GM21423 (cell line): Measurements from ENCODE around the gene MAST4.

Experiments
- ATAC-seq: cut with Tn5 transposase; IDR thresholded peaks from one replicate; pipeline ENCODE4 v1.9.1; 2021; ENCODE audit warnings: mild to moderate bottlenecking, moderate library complexity; ENCODE audit not compliant: unreplicated experiment

Gene MAST4

DNA sequence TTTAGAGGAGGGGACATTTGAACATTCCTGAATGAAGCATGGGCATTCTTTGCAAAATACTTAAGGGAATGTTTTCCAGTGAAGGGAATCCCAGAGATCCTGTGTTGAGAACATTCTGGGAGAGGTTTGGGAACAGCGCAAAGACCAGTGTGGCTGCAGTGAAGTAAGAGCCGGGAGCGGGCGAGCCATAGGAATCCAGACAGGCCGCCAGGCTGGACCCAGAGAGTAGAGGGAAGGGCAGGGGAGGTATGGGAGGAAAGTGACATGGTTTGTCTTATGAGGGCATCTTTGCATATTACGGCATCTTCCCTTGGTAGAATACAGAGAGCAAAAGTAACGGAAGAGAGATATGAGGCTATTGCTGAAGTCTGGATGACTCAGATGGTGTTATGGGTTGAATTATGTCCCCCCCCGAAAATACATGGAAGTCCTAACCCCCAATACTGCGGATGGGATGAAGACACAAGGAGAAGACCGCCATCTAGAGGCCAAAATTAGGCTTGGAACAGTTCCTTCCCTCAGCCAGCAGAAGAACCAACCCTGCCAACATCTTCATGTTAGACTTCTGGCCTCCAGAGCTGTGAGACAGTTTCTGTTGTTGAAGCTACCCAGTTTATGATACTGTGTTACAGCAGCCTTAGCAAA is 268.2 kb downstream of the MAST4 start:
- ATAC-seq, result no peak

DNA sequence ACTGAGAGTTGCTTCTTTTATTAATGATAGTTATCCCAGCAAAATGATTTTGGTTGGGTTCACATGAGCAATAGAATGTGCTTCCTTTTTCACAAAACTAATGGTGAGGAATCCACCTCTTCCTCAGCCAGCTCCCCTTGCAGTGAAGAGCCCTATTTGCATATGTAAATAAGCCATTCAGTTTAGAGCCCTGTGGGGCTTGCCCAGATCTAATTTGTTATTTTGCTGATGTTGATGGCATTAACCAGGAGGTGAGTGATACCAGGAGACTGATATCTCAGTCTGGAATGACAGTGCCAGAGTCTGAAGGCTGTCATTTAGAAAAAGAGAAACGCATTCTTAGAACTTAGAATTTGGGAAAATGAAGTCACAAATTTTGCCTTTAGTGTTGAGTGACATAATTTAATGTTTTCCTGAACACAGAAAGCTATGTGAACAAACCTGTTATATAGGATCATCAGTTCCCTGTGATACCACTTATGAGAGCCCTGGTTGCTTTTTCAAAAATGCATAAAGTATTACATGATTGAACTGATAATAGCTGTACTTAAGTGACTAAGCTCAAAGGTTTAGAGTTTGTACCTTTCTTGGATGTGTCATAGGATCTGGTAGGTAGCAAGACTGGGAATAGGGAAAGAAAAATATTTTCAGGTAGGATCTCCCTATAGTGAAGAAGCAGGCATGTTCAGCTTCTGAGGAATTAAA is 271.6 kb downstream of the MAST4 start:
- ATAC-seq, result no peak

DNA sequence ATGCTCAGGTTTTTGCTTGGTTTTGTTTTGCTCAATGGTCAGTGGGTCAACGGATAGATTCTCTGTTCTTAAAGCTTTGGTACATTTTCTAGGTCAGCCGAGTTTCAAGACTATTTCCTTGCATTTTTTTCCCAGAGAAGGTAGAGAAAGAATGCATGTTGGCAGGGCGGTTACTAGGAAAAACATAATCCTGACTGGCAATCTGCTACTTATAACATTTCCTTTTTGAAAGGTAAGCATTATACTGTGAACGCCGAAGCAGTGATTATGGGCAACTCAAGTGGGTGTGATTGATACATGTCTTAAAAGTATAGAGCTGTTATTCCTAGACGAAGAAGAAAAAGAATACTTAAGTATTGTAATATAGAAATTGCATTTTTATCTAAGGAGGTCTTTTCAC is 273.2 kb downstream of the MAST4 start:
- no peak for ATAC-seq

DNA sequence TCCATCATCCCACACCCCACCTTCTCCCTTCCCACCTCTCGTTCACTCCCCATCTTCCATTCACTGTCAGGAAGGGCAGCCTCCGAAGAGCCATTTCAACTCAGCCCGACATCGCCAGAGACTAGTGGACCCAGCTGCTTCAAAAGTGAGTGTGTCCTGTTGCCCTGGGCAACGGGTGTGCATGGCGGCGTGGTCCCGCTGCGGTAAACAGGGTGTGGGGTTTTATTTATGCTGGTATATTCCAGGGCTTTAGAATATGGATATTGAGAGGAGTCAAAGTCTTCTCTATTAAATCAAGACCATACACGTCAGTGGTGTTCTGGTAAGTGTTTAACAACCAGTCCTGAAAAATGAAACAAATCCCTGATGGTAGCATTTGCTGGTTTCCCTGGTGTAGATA is 274.5 kb downstream of the MAST4 start:
- no peak for ATAC-seq

DNA sequence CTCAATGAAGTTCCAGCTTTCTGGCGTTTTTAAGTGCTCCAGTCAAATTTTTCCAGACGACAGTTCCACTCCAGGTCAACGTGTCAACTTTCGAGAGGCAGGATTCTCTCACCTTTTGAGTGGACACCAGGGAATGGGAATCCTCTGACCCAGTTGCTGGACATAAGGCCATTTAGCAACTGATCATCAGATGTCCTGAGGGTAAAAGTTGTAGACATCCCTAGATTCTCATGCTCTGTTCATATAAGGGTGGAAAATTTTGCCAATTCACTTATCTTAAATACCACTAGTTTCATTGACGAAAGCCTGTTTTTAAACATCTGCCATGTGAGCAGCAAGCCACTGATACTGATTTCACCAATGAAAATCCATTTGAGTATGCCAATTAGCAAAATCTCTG is 275.5 kb downstream of the MAST4 start:
- ATAC-seq, result no peak

DNA sequence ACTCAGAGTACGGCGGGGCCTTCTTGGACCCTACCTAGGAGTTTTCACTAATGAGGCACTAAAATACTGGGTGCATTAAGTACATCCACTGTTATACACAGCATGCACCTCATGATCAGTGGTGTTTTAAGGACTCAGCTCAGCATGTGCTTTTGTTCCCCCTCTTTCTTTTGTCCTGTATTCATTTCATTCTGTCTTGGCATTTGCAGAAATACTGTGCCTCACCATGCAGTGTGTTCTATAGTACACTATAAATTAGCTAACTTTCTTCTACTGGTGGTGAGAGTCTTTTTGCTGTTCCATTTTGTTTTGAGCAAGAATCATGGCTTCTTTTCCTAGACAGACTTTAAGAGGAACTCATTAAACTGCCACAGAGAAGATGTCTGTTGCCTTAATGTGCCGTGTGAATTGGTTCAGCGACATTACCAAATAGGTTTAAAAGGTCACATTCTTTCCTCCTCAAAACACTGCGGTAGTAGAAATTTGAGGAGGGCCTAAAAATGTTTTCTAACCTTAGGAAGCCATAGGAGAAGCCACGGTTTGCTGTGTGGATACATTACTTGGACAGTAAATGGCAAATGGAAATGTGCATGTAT is 276.6 kb downstream of the MAST4 start:
- no peak for ATAC-seq

- ATAC-seq, result no peak
Measured at GRCh38 chr5:66874004-66874403, 277.8 kb downstream of the MAST4 start.

- no peak for ATAC-seq
Measured at GRCh38 chr5:66875315-66875714, 279.1 kb downstream of the MAST4 start.

GRCh38 chr5:66876266-66876807 is 280.1 kb downstream of the MAST4 start:
- no peak for ATAC-seq

GRCh38 chr5:66877843-66878242 is 281.6 kb downstream of the MAST4 start:
- no peak for ATAC-seq

DNA sequence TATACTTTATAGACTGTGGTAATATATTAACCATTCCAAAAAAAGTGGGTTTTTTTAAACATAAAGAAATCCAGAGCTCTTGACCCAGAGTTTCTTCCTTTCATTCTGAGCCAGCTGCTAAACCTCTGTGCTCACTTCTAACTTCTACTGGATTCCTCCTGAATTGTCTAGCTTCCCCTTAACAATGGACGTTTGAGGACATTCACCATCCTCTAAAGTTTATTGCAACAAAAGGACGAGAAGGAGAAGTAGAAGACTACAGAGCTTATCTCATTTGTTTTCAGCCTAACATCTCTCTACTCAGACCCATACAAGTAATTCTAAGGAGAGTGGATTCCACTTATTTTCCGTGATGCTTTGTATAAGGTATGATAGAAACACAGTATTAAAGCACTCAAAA is 284.2 kb downstream of the MAST4 start:
- no peak for ATAC-seq

GRCh38 chr5:66881480-66882161 is 285.4 kb downstream of the MAST4 start:
- no peak for ATAC-seq

DNA sequence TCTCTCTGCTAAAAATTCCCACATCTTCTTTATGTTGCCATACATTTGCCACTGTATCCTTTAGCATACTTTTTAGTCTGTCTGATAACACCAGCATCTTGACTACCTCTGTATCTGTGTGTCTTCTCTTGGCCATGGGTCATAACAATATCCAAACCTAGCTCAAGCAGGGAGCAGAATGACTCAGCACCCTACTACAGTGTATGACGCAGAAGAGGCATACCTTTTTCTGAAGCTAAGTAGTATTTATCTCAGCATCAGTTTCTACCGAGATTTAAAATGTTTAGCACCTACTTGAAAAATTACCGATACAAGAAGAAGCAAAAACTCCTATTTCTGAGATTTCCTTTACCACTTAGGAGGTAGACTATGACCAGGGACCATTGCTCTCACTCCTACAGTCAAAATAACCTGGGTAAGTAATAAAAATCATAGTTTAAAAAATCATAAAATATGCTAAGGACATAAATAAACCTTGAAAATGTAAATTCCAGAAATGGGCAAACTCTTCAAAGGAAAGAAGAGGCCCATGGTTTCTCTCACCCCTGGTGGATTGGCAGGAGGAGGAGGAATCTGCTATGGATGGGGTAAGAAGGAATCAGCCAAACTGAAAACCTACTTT is 286.5 kb downstream of the MAST4 start:
- ATAC-seq, result no peak

- ATAC-seq, result no peak
Measured at GRCh38 chr5:66884564-66885243, 288.5 kb downstream of the MAST4 start.

DNA sequence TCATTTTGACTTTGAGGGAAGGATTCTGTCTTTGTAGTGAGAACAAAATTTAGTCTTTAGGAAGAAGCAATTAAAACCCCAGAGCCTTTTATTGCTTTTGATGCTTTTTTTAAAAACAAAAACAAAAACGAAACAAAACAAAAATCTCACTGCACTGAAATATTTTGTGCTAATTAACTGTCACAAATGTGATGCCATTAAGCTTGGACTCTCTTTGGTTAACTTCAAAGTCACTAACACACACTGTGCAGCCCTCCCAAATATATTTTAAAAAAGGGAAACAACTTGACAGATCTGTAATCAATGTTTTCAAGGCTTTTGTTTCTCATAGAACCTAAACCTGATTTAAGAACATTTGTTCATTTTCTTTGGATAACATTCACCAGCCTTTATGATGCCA is 290.7 kb downstream of the MAST4 start:
- no peak for ATAC-seq

GRCh38 chr5:66888613-66889012 is 292.4 kb downstream of the MAST4 start:
- no peak for ATAC-seq

- no peak for ATAC-seq
Measured at GRCh38 chr5:66889056-66889455, 292.9 kb downstream of the MAST4 start.

- no peak for ATAC-seq
Measured at GRCh38 chr5:66889524-66889923, 293.3 kb downstream of the MAST4 start.

- no peak for ATAC-seq
Measured at GRCh38 chr5:66891184-66891925, 295.2 kb downstream of the MAST4 start.

DNA sequence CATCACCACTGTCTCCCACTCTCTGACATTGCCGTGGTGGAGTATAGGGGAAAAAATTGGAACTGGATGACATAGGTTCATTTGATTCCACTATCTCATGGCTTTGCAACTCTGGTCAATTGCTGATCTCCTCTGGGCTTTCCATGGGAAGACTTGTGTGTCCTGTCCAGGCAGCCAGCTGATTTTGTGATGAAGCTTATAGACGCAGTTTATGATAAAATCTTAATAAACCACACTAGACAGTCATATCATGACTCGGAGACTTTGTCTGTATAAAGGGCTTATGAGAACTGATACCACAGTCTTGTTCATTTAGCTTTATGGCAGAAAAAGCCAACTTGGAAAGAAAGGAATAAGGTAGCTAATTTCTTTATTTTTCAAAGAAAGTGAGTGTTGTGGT is 296.5 kb downstream of the MAST4 start:
- ATAC-seq, result no peak
